ENCODE measurements around the gene PTPRH. TPM values are rescaled to one million over a fixed set of nuclear protein-coding genes. Genes with fewer than 3 reads are reported as not detected.

Gene PTPRH
- total RNA-seq, 1 donor from 2014 or later: 0.41 TPM

GRCh38 chr19:55246462-55247451, 37.5 kb upstream of the PTPRH start:
- DNase-seq (ENCODE audit: low spot score in 2 of 2) (no peak), FAIRE-seq (no peak)

GRCh38 chr19:55245236-55245904, 36.1 kb upstream of the PTPRH start:
- DNase-seq (ENCODE audit: low spot score in 2 of 2): no peak
- no peak for FAIRE-seq

- FAIRE-seq (no peak), DNase-seq (ENCODE audit: low spot score in 2 of 2) (no peak)
Observed at GRCh38 chr19:55244004-55244680, 34.8 kb upstream of the PTPRH start.

- FAIRE-seq: no peak
Observed at GRCh38 chr19:55242517-55242916, 33.2 kb upstream of the PTPRH start.

GRCh38 chr19:55241935-55242464, 32.7 kb upstream of the PTPRH start:
- DNase-seq (ENCODE audit: low spot score in 2 of 2) (no peak), FAIRE-seq (no peak)

More at GRCh38 chr19:55242517-55242916, 33.2 kb upstream of the PTPRH start:
- no peak for DNase-seq (ENCODE audit: low spot score in 2 of 2)

GRCh38 chr19:55241143-55241934, 32.0 kb upstream of the PTPRH start:
- DNase-seq (ENCODE audit: low spot score in 2 of 2): no peak
- no peak for FAIRE-seq

GRCh38 chr19:55240713-55241020, 31.4 kb upstream of the PTPRH start:
- no peak for DNase-seq (ENCODE audit: low spot score in 2 of 2)
- FAIRE-seq: no peak

- FAIRE-seq (no peak), DNase-seq (ENCODE audit: low spot score in 2 of 2) (no peak)
Observed at GRCh38 chr19:55239004-55239403, 29.7 kb upstream of the PTPRH start.

GRCh38 chr19:55238030-55238429, 28.7 kb upstream of the PTPRH start:
- DNase-seq (ENCODE audit: low spot score in 2 of 2) (no peak), FAIRE-seq (no peak)

GRCh38 chr19:55232986-55233385, 23.7 kb upstream of the PTPRH start:
- FAIRE-seq (no peak), DNase-seq (ENCODE audit: low spot score in 2 of 2) (no peak)

- FAIRE-seq (no peak), DNase-seq (ENCODE audit: low spot score in 2 of 2) (no peak)
Observed at GRCh38 chr19:55232286-55232602, 22.9 kb upstream of the PTPRH start.

GRCh38 chr19:55231391-55232285, 22.3 kb upstream of the PTPRH start:
- FAIRE-seq: no peak
- DNase-seq (ENCODE audit: low spot score in 2 of 2): no peak

- DNase-seq (ENCODE audit: low spot score in 2 of 2) (no peak), FAIRE-seq (no peak)
Observed at GRCh38 chr19:55230780-55231179, 21.5 kb upstream of the PTPRH start.

- no peak for FAIRE-seq
Observed at GRCh38 chr19:55230329-55230728, 21.0 kb upstream of the PTPRH start.

GRCh38 chr19:55229789-55230182, 20.5 kb upstream of the PTPRH start:
- FAIRE-seq: no peak
- DNase-seq (ENCODE audit: low spot score in 2 of 2): no peak

More at GRCh38 chr19:55230329-55230728, 21.0 kb upstream of the PTPRH start:
- no peak for DNase-seq (ENCODE audit: low spot score in 2 of 2)

- DNase-seq (ENCODE audit: low spot score in 2 of 2): no peak
- no peak for FAIRE-seq
Observed at GRCh38 chr19:55229145-55229788, 20.0 kb upstream of the PTPRH start.

- DNase-seq (ENCODE audit: low spot score in 2 of 2): no peak
- no peak for FAIRE-seq
Observed at GRCh38 chr19:55228403-55229031, 19.2 kb upstream of the PTPRH start, which contains the start of gene TMEM86B. TSS of gene TMEM86B (minus strand) at chr19:55228763. CDS start at chr19:55228741, 22 bp downstream.

- DNase-seq (ENCODE audit: low spot score in 2 of 2): no peak
- no peak for FAIRE-seq
Observed at GRCh38 chr19:55228015-55228391, 18.7 kb upstream of the PTPRH start.
